GM12892 (cell line): ENCODE results near the gene RAB6A.

Source experiments
- POLR2A ChIP-seq: IDR thresholded peaks from 2 replicates; pipeline ENCODE4 v1.6.1; 2011; ENCODE audit warnings: low read depth, low read length, control low read depth
- POLR2AphosphoS5 ChIP-seq: IDR thresholded peaks from 2 replicates; pipeline ENCODE4 v1.6.1; 2011; ENCODE audit warnings: low read depth, low read length, control low read depth

DNA sequence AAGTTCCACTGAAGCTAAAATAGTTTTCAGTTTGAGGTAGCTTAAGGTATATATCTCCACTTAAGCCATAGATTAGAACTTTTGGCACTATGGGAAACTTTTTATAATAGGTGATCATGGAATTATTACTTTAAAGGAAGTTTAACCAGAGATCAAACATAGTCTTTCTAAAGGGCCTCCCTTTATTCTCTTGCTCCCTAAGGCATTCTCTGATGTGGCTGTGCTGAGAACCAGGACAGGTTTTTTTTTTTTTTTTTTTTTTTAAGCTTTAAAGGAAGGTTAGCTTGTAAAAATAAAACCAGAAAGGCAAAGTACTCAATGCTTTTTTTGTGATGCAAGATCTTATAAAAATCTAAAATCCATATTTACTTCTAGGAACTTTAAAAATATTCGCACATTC lies 23.9 kb upstream of the RAB6A start:
- TF ChIP-seq POLR2A (no peak), POLR2AphosphoS5 (no peak)
